ENCODE measurements around the gene DQX1.
A peak's percentile ranks its signal among the peaks of the same experiment; 100 is the strongest.

DQX1 gene

DNA sequence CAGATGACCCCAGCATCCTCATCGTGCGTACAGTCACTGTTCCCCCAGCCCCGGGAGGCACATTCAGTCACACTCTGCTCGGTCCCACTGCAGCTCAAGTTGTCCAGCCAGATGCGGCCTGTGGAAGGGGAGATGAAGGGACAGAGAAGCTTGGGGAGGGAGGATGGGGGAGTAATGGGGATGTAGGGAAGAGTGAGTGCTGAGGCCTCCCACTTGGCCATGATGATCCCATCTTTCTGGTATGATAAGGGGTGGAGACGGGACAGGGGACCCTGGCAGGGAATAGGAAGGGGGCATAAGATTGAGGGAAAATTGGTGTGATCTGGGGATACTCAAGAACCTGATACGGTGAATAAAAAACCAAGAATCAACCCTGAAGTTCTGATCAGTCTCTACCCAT is 24.2 kb upstream of the DQX1 start:
- Mint-ChIP-seq H3K9me3 (no peaks in the 10 kb centered on the region), H3K36me3 (peaks cover 6 to 24% of the 10 kb centered on the region in 2 donors), H3K4me1 (peaks cover 23 to 44% of the 10 kb centered on the region in 2 donors), H3K27ac (no peak overlapping the region), H3K4me3 (peak overlapping the region; percentile 81 to 86), H3K27me3 (peaks cover 24 to 48% of the 10 kb centered on the region in 2 donors)
- ATAC-seq (replicated peaks) (no peak), DNase-seq (no peak)

DNA sequence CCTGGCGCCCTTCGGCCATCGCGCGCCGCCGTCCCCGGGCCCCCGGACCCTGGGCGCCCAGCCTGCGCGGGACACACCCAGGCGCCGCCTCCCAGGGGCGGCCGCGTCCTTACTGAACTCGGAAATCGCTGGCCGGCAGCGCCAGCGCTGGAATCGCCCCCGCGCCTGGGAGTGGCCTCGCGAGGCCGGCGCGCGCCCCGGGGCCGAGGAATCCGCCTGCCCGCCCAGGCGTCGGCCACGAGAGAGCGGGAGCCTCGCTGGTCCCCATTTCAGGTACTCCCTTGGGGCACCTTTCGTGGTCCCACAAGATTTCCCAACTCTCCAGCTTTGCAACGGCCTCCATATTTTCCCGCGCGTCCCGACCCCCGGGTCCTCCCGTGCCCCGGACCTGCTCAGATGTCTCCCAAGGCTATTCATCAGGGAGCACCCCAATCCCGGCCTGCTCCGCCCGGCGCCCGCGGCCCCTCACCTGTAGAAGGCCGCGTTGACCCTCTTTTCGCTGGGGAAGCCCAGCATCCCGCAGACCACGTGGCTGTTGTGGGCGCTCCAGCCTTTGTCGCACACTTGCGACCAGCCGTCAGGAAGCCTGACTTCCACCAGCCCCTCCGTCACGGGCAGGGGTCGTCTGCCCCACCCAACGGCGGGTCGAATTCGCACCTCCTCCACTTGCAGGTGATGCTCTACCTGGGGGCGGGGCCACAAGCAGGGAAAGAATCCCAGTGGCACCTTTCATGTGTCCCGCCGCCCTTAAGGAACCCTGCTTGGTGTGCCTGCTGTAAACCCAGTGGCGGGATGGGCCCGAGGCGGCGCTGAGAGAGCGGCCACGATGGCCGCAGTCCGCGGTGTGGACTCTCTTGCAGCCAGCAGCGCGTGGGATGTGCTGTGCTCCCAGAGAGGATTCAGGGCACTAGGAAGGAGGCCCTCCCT is 23.1 kb upstream of the DQX1 start:
- no peaks in the 10 kb centered on the region for H3K9me3 Mint-ChIP-seq
- ATAC-seq (replicated peaks): peak; percentile 65 to 68
- peaks cover 24 to 41% of the 10 kb centered on the region in 2 donors for H3K4me1 Mint-ChIP-seq
- peaks cover 2 to 17% of the 10 kb centered on the region in 2 donors for H3K36me3 Mint-ChIP-seq
- H3K27me3 Mint-ChIP-seq: peaks cover 24 to 48% of the 10 kb centered on the region in 2 donors
- peak overlapping the region; percentile 81 for H3K27ac Mint-ChIP-seq
- H3K4me3 Mint-ChIP-seq: peak overlapping the region; percentile 81 to 86
- no peak for DNase-seq

DNA sequence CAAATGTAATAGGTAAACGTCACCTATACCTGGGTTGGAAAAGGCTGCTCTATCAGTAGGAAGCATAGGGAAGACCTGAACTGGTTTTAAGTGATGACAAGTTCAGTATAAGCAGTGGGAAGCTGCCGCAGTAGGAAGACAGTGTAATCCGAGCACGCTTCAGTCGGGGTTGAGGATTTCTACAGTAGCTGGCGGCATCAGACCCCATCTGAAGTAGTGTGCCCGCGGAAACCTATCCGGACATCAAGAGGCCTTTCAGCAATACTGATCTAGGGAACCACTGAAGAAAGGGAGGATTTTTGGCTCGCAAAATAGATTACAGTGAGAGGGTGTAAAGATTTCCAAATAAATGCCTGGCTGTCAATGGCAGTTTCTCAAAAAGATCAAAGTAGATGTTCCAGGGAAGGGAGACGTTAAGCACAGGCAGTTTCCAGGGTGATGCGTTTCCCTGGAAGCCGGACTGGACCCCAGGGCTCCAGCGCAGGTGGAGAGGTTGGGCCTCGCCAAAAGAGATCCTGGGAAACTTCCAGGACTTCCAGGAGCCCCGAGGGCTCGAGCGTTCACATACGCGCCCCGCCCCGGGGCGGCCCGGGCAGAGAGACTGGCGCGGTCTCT is 22.4 kb upstream of the DQX1 start:
- Mint-ChIP-seq H3K36me3 (peaks cover 2 to 17% of the 10 kb centered on the region in 2 donors), H3K27me3 (peaks cover 24 to 48% of the 10 kb centered on the region in 2 donors), H3K4me1 (peaks cover 22 to 36% of the 10 kb centered on the region in 2 donors), H3K4me3 (peak overlapping the region; percentile 78 to 86), H3K27ac (peak overlapping the region; percentile 73), H3K9me3 (no peaks in the 10 kb centered on the region)
- DNase-seq (no peak), ATAC-seq (replicated peaks) (no peak)

DNA sequence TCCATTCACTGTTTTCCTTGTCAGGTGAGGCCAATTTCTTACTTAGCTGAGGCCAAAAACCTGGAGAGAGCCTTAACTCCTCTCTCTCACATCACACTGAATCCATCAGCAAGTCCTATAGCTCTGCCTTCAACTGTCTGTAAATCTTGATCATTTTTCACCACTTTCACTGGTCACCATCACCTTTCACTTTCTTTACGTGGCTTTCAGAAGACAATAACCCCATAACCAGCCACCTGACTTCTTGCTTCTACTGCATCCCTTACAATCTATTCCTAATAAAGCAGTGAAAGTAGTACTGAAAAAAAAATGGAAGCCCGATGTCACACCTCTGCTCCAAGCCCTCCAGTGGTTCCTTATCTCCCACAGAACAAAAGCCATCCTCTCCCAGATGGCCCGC is 20.0 kb upstream of the DQX1 start:
- Mint-ChIP-seq H3K9me3 (no peaks in the 10 kb centered on the region), H3K27ac (no peak overlapping the region), H3K27me3 (peaks cover 24 to 41% of the 10 kb centered on the region in 2 donors), H3K4me1 (peaks cover 15 to 30% of the 10 kb centered on the region in 2 donors), H3K4me3 (no peak overlapping the region), H3K36me3 (peaks cover 4 to 17% of the 10 kb centered on the region in 2 donors)
- ATAC-seq (replicated peaks): no peak
- DNase-seq: no peak

DNA sequence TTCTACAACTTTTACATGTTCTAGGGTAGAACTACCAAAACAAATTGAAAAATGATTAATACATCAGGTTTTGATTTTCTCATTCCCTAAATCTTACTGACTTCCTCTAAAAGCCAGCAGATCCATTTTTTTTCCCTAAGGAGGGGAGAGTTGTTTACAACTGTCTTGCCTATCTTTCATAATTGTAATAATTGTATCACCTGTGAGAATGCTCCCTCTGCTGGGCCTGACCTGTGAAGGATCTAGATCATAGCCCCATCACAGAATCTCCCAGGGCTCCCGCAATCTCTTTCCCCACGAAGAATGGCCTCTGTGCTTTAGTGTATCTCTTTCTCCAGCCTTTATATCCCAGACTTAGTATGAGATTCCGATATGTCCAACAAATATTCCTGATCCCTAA is 18.6 kb upstream of the DQX1 start:
- Mint-ChIP-seq H3K9me3 (no peaks in the 10 kb centered on the region), H3K4me3 (no peak overlapping the region), H3K4me1 (peaks cover 11 to 29% of the 10 kb centered on the region in 2 donors), H3K27ac (no peak overlapping the region), H3K27me3 (peaks cover 18 to 27% of the 10 kb centered on the region in 2 donors), H3K36me3 (peaks cover 4 to 11% of the 10 kb centered on the region in 2 donors)
- DNase-seq (no peak), ATAC-seq (replicated peaks) (no peak)

DNA sequence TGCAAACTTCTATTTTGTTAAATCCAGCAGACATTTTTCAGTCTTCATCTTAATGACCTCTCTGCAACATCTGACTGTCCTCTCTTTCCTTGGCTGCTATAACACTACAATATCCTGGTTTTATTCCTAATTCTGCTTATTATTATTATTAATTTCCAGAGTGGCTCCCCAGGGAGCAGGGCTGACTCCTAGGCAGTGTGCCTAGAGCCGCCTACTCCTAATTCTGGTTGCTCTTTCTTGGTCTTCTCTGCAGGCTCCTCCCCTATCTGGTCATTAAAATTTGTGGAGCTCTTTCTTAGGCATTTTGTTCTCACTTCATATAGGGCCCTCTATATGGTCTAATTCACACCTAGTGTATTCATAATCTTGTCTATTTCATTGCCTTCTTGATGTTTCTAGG is 16.9 kb upstream of the DQX1 start:
- no peak for DNase-seq
- H3K27me3 Mint-ChIP-seq: peaks cover 11 to 18% of the 10 kb centered on the region in 2 donors
- no peak overlapping the region for H3K4me3 Mint-ChIP-seq
- H3K36me3 Mint-ChIP-seq: peaks cover 2 to 11% of the 10 kb centered on the region in 2 donors
- H3K4me1 Mint-ChIP-seq: peaks cover 24 to 35% of the 10 kb centered on the region in 2 donors
- H3K9me3 Mint-ChIP-seq: no peaks in the 10 kb centered on the region
- no peak overlapping the region for H3K27ac Mint-ChIP-seq
- no peak for ATAC-seq (replicated peaks)

DNA sequence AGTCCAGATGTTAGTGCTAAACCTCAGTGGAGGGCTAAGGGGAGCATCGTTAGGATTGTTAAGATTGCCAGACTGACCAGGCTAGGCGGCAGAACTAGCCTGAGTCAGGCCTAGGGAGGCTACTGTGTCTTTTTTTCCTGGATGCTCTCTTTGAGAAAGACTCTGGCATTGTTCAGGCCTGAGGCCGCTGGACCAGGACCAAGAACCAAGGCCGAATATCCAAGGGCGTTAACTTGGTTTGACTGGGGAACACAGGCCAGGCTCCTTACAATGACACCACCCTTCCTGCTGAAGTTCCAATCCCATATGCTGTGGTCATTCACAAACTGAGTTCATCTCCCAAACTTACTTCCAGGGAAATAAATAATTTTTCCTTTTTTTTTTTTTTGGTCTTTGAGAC is 14.3 kb upstream of the DQX1 start:
- DNase-seq: no peak
- Mint-ChIP-seq H3K4me1 (peaks cover 39 to 50% of the 10 kb centered on the region in 2 donors), H3K27ac (peak overlapping the region; percentile 43), H3K4me3 (no peak overlapping the region), H3K9me3 (no peaks in the 10 kb centered on the region), H3K36me3 (peaks cover 2 to 13% of the 10 kb centered on the region in 2 donors), H3K27me3 (no peaks in the 10 kb centered on the region)
- ATAC-seq (replicated peaks): no peak

DNA sequence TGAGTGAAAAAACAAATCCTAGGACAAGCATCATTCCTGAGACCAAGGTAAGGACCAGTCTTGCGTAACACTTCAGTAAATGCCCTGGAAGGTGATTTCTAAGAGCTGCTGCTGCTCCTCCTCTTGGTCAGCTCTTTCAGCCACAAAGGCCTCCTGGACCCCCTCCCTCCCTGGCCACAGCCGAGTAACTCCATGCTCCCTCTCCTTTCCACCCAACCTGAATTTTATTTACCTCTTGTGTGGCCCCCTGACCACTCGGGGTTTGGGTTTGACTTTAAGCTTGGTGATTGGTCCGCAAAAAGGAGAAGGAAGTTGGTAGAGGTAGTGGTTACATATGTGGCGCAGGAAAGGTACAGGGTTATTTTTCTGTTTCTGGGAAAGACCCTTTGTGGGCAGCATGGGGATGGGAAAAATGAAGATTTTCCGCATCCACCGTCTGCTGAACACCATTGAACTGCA is 12.9 kb upstream of the DQX1 start:
- Mint-ChIP-seq H3K27ac (peak overlapping the region; percentile 89), H3K36me3 (peaks cover 4 to 19% of the 10 kb centered on the region in 2 donors), H3K4me3 (peak overlapping the region; percentile 61 to 73), H3K27me3 (no peaks in the 10 kb centered on the region), H3K4me1 (peaks cover 38 to 53% of the 10 kb centered on the region in 2 donors), H3K9me3 (no peaks in the 10 kb centered on the region)
- DNase-seq (no peak), ATAC-seq (replicated peaks) (peak; percentile 80 to 87)

DNA sequence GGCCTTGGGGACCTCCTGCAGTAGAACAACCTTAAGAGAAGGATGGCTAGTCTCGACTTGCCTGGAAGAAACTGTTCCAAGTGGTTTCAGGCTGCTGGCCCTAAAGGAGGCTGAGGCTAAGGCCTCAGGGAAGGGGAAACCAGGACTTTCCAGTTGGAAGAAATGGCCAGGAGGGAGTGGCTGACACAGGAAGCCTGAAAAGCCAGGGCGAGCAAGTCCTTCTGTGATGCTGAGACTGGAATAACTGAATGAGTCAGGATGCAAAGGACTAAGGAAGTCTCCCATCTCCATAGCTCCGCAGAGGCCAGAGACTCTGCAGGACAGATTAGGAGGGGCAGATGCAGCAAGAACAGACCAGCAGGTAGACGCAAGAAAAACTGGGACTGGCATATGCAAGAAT is 11.1 kb upstream of the DQX1 start:
- Mint-ChIP-seq H3K9me3 (no peaks in the 10 kb centered on the region), H3K4me3 (no peak overlapping the region), H3K36me3 (peaks cover 11 to 29% of the 10 kb centered on the region in 2 donors), H3K27me3 (no peaks in the 10 kb centered on the region), H3K4me1 (peaks cover 42 to 54% of the 10 kb centered on the region in 2 donors), H3K27ac (no peak overlapping the region)
- DNase-seq (no peak), ATAC-seq (replicated peaks) (no peak)

DNA sequence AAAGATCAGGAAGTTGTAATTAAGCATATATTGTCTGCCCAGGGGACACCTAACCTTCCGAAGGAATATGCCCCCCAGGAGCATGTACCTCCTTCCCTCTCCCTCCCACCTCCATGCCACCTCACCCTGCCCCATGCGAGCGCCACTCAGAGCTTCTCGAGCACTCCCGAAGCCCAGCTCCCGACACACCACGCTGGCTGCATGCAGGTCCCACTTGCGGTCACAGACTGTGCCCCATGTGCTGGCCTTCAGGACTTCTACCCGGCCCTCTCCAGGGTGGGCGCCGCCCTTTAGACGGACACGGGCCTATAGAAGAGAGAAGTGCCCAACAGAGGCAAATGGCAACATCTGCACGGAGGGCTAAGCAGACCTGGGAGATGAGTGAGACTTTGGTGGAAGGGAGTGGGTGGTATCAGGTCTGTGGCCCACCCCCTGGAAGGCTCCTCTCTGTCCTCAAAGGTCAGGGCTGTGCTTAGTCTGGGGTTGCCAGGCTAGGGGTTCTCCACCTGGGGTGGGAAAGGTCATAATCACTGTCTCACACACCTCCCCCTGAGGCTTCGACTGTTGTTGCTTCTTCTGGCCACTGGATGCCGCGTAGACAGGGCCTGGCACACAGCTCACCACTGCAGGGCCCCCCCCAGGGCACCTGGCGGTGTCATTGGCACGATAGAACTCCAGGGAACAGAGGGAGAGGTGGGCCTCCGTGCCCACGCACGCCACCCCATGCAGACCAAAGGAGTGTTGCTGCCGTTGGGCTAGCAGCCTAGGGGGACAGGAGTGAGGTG is 10.3 kb upstream of the DQX1 start:
- no peaks in the 10 kb centered on the region for H3K27me3 Mint-ChIP-seq
- ATAC-seq (replicated peaks) (peak; percentile 46 to 61), DNase-seq (no peak)
- H3K4me1 Mint-ChIP-seq: peaks cover 48 to 59% of the 10 kb centered on the region in 2 donors
- peaks cover 11 to 37% of the 10 kb centered on the region in 2 donors for H3K36me3 Mint-ChIP-seq
- no peak overlapping the region for H3K4me3 Mint-ChIP-seq
- H3K9me3 Mint-ChIP-seq: no peaks in the 10 kb centered on the region
- H3K27ac Mint-ChIP-seq: no peak overlapping the region

DNA sequence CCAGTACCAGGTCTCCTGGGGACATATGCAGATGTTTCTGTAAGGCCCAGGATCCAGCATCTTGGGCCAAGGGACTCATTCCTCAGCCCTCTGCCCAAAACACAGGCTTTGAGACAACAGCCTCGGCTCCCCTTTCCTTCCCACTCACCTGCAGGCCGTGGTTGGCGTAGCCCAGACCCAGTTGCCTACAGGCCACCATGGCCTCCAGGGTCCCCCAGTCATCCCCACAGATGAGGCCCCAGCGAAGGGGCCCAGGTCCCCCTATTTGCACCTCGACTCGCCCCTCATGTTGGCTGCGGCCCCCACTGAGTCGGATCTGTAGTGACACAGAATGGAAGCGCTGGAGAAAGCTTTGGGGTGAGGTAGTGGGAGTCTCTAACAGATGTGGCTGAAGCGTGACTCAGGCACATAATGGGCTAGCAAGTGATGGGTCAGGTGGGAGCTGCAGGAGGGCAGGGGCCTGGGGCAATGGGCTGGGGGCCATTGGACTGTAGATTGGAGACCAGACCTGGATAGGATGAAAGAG is 9.5 kb upstream of the DQX1 start:
- ATAC-seq (replicated peaks): no peak
- Mint-ChIP-seq H3K27ac (no peak overlapping the region), H3K27me3 (no peaks in the 10 kb centered on the region), H3K4me1 (peaks cover 55 to 67% of the 10 kb centered on the region in 2 donors), H3K9me3 (no peaks in the 10 kb centered on the region), H3K36me3 (peaks cover 15 to 45% of the 10 kb centered on the region in 2 donors), H3K4me3 (no peak overlapping the region)
- no peak for DNase-seq

DNA sequence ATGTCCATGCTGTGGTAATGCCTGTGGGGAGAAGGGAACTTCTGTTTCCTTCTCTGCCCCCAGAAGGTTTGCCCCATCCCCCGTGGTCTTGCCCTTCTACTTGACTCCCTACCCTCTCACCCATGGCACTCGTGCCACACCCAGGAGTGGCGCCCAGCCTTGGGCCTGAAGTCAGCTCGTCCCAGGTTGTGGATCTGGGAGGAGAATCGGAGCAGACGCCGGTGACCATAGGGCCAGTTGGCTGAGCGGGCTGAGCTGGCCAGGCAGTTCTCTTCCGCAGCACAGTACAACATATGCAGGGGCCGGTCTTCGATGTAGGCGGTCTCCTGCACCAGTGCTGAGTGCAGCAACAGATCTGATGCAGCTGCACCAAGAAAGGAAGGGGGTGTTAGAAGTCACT is 8.4 kb upstream of the DQX1 start:
- H3K27ac Mint-ChIP-seq: no peak overlapping the region
- DNase-seq: no peak
- no peak overlapping the region for H3K4me3 Mint-ChIP-seq
- H3K4me1 Mint-ChIP-seq: peaks cover 50 to 60% of the 10 kb centered on the region in 2 donors
- H3K27me3 Mint-ChIP-seq: no peaks in the 10 kb centered on the region
- H3K36me3 Mint-ChIP-seq: peaks cover 15 to 46% of the 10 kb centered on the region in 2 donors
- ATAC-seq (replicated peaks): no peak
- no peaks in the 10 kb centered on the region for H3K9me3 Mint-ChIP-seq

DNA sequence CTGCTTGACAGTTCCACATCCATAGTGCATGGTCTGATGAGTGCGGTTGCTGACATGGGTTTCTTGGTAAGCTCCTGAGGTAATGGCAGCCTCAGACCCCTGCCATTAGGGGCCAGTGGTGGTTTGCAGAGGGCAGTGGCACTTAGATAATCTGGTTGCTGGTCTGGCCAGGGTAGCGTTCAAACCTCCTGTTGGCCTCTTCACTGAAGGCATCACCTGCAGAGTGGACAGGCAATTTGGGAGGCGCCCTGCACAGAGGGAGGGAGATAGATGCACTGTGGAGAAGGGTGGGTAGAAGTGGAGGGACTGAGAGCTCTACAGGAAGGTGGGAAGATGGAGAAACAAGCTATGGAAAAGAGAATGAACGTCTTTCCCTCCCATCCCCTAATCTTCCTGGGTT is 7.4 kb upstream of the DQX1 start:
- H3K4me3 Mint-ChIP-seq: no peak overlapping the region
- no peaks in the 10 kb centered on the region for H3K9me3 Mint-ChIP-seq
- DNase-seq (no peak), ATAC-seq (replicated peaks) (no peak)
- peaks cover 42 to 53% of the 10 kb centered on the region in 2 donors for H3K4me1 Mint-ChIP-seq
- H3K36me3 Mint-ChIP-seq: peaks cover 20 to 51% of the 10 kb centered on the region in 2 donors
- no peaks in the 10 kb centered on the region for H3K27me3 Mint-ChIP-seq
- no peak overlapping the region for H3K27ac Mint-ChIP-seq

DNA sequence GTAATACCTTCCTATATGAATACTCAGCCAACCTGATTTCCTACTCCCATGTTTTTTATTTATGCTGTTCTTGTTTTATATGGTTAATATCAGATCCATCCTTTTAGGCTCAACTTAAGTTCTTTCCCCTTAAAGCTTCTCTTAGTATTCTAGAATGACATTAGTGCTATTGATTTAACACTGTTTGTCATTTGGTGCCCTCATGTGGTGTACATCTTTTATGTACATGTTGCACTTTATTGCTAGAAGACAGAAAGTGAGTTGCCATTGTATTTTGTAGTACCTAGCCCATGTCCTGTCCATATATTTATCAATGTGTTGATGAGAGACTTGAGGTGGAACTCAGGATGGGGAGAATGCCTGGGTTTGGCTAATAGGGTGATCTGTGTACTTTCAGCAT is 6.2 kb upstream of the DQX1 start:
- peak overlapping the region; percentile 97 to 100 for H3K4me3 Mint-ChIP-seq
- H3K27me3 Mint-ChIP-seq: no peaks in the 10 kb centered on the region
- peaks cover 0 to 2% of the 10 kb centered on the region in 2 donors for H3K9me3 Mint-ChIP-seq
- ATAC-seq (replicated peaks) (no peak), DNase-seq (no peak)
- peaks cover 43 to 53% of the 10 kb centered on the region in 2 donors for H3K4me1 Mint-ChIP-seq
- peaks cover 32 to 61% of the 10 kb centered on the region in 2 donors for H3K36me3 Mint-ChIP-seq
- H3K27ac Mint-ChIP-seq: peak overlapping the region; percentile 32

All from stimulated activated naive B cell treated with anti-CD40 and anti-IgM and Interleukin-4, amounts not matched to agents 10 μg/mL and 1 μg/mL and 100 μg/mL, for 72 hours (primary cell).